Measurements from ENCODE around the gene PPP5C.

Gene PPP5C

GRCh38 chr19:46404753-46405468 is 58.0 kb downstream of the PPP5C start:
- no peaks in the 10 kb centered on the region for H3K36me3 ChIP-seq (ENCODE audit: control insufficient read depth, insufficient read depth, low read length)
- peaks cover 48% of the 10 kb centered on the region for H3K27me3 ChIP-seq (replicated peaks; ENCODE audit: control insufficient read depth, insufficient read depth, low read length, poor library complexity, severe bottlenecking)
- H3K9me3 ChIP-seq (ENCODE audit: control insufficient read depth, low read length), result no peaks in the 10 kb centered on the region
- DNase-seq, result no peak
- no peak overlapping the region for H3K27ac ChIP-seq (ENCODE audit: insufficient read depth, low read length, poor library complexity, severe bottlenecking)
- H3K4me1 ChIP-seq (ENCODE audit: control insufficient read depth, insufficient read depth, low read length, poor library complexity, severe bottlenecking), result peaks cover 6% of the 10 kb centered on the region
- no peak overlapping the region for H3K4me3 ChIP-seq (ENCODE audit: insufficient read depth, low read depth, low read length, poor library complexity, severe bottlenecking)

GRCh38 chr19:46406976-46407375 is 60.1 kb downstream of the PPP5C start:
- Histone ChIP-seq H3K4me1 (ENCODE audit: control insufficient read depth, insufficient read depth, low read length, poor library complexity, severe bottlenecking) (peaks cover 6% of the 10 kb centered on the region), H3K27ac (ENCODE audit: insufficient read depth, low read length, poor library complexity, severe bottlenecking) (no peak overlapping the region), H3K4me3 (ENCODE audit: insufficient read depth, low read depth, low read length, poor library complexity, severe bottlenecking) (no peak overlapping the region), H3K36me3 (ENCODE audit: control insufficient read depth, insufficient read depth, low read length) (no peaks in the 10 kb centered on the region), H3K27me3 (replicated peaks; ENCODE audit: control insufficient read depth, insufficient read depth, low read length, poor library complexity, severe bottlenecking) (peaks cover 51% of the 10 kb centered on the region), H3K9me3 (ENCODE audit: control insufficient read depth, low read length) (no peaks in the 10 kb centered on the region)
- DNase-seq, result no peak

GRCh38 chr19:46407856-46408663 is 61.2 kb downstream of the PPP5C start:
- peaks cover 6% of the 10 kb centered on the region for H3K4me1 ChIP-seq (ENCODE audit: control insufficient read depth, insufficient read depth, low read length, poor library complexity, severe bottlenecking)
- no peaks in the 10 kb centered on the region for H3K9me3 ChIP-seq (ENCODE audit: control insufficient read depth, low read length)
- peaks cover 56% of the 10 kb centered on the region for H3K27me3 ChIP-seq (replicated peaks; ENCODE audit: control insufficient read depth, insufficient read depth, low read length, poor library complexity, severe bottlenecking)
- no peaks in the 10 kb centered on the region for H3K36me3 ChIP-seq (ENCODE audit: control insufficient read depth, insufficient read depth, low read length)
- DNase-seq, result no peak
- no peak overlapping the region for H3K4me3 ChIP-seq (ENCODE audit: insufficient read depth, low read depth, low read length, poor library complexity, severe bottlenecking)
- H3K27ac ChIP-seq (ENCODE audit: insufficient read depth, low read length, poor library complexity, severe bottlenecking), result no peak overlapping the region

- Histone ChIP-seq H3K36me3 (ENCODE audit: control insufficient read depth, insufficient read depth, low read length) (no peaks in the 10 kb centered on the region), H3K9me3 (ENCODE audit: control insufficient read depth, low read length) (no peaks in the 10 kb centered on the region), H3K4me3 (ENCODE audit: insufficient read depth, low read depth, low read length, poor library complexity, severe bottlenecking) (no peak overlapping the region), H3K4me1 (ENCODE audit: control insufficient read depth, insufficient read depth, low read length, poor library complexity, severe bottlenecking) (peaks cover 6% of the 10 kb centered on the region), H3K27ac (ENCODE audit: insufficient read depth, low read length, poor library complexity, severe bottlenecking) (no peak overlapping the region), H3K27me3 (replicated peaks; ENCODE audit: control insufficient read depth, insufficient read depth, low read length, poor library complexity, severe bottlenecking) (peaks cover 60% of the 10 kb centered on the region)
- DNase-seq, result no peak
These were observed 61.8 kb downstream of the PPP5C start for GRCh38 chr19:46408664-46409039.

- Histone ChIP-seq H3K27ac (ENCODE audit: insufficient read depth, low read length, poor library complexity, severe bottlenecking) (no peak overlapping the region), H3K9me3 (ENCODE audit: control insufficient read depth, low read length) (no peaks in the 10 kb centered on the region), H3K4me3 (ENCODE audit: insufficient read depth, low read depth, low read length, poor library complexity, severe bottlenecking) (no peak overlapping the region), H3K36me3 (ENCODE audit: control insufficient read depth, insufficient read depth, low read length) (no peaks in the 10 kb centered on the region), H3K4me1 (ENCODE audit: control insufficient read depth, insufficient read depth, low read length, poor library complexity, severe bottlenecking) (peaks cover 3% of the 10 kb centered on the region), H3K27me3 (replicated peaks; ENCODE audit: control insufficient read depth, insufficient read depth, low read length, poor library complexity, severe bottlenecking) (peaks cover 55% of the 10 kb centered on the region)
- DNase-seq, result no peak
These were observed 62.3 kb downstream of the PPP5C start for GRCh38 chr19:46409191-46409590.

- Histone ChIP-seq H3K4me1 (ENCODE audit: control insufficient read depth, insufficient read depth, low read length, poor library complexity, severe bottlenecking) (no peaks in the 10 kb centered on the region), H3K4me3 (ENCODE audit: insufficient read depth, low read depth, low read length, poor library complexity, severe bottlenecking) (no peak overlapping the region), H3K9me3 (ENCODE audit: control insufficient read depth, low read length) (no peaks in the 10 kb centered on the region), H3K27me3 (replicated peaks; ENCODE audit: control insufficient read depth, insufficient read depth, low read length, poor library complexity, severe bottlenecking) (peaks cover 43% of the 10 kb centered on the region), H3K27ac (ENCODE audit: insufficient read depth, low read length, poor library complexity, severe bottlenecking) (no peak overlapping the region), H3K36me3 (ENCODE audit: control insufficient read depth, insufficient read depth, low read length) (no peaks in the 10 kb centered on the region)
- no peak for DNase-seq
These were observed 63.6 kb downstream of the PPP5C start for GRCh38 chr19:46410205-46411087.

- peaks cover 39% of the 10 kb centered on the region for H3K27me3 ChIP-seq (replicated peaks; ENCODE audit: control insufficient read depth, insufficient read depth, low read length, poor library complexity, severe bottlenecking)
These were observed 64.4 kb downstream of the PPP5C start for GRCh38 chr19:46411088-46411924.

GRCh38 chr19:46411925-46412649 is 65.2 kb downstream of the PPP5C start:
- Histone ChIP-seq H3K4me1 (ENCODE audit: control insufficient read depth, insufficient read depth, low read length, poor library complexity, severe bottlenecking) (peaks cover 5% of the 10 kb centered on the region), H3K27ac (ENCODE audit: insufficient read depth, low read length, poor library complexity, severe bottlenecking) (no peak overlapping the region), H3K4me3 (ENCODE audit: insufficient read depth, low read depth, low read length, poor library complexity, severe bottlenecking) (no peak overlapping the region), H3K9me3 (ENCODE audit: control insufficient read depth, low read length) (no peaks in the 10 kb centered on the region), H3K36me3 (ENCODE audit: control insufficient read depth, insufficient read depth, low read length) (no peaks in the 10 kb centered on the region), H3K27me3 (replicated peaks; ENCODE audit: control insufficient read depth, insufficient read depth, low read length, poor library complexity, severe bottlenecking) (peaks cover 37% of the 10 kb centered on the region)
- no peak for DNase-seq

More at GRCh38 chr19:46411088-46411924, 64.4 kb downstream of the PPP5C start:
- Histone ChIP-seq H3K9me3 (ENCODE audit: control insufficient read depth, low read length) (no peaks in the 10 kb centered on the region), H3K4me1 (ENCODE audit: control insufficient read depth, insufficient read depth, low read length, poor library complexity, severe bottlenecking) (peaks cover 2% of the 10 kb centered on the region), H3K27ac (ENCODE audit: insufficient read depth, low read length, poor library complexity, severe bottlenecking) (no peak overlapping the region), H3K36me3 (ENCODE audit: control insufficient read depth, insufficient read depth, low read length) (no peaks in the 10 kb centered on the region), H3K4me3 (ENCODE audit: insufficient read depth, low read depth, low read length, poor library complexity, severe bottlenecking) (no peak overlapping the region)
- no peak for DNase-seq
